MCF 10A (cell line): ENCODE measurements around the gene DESI2. TPM values are rescaled to one million over a fixed set of nuclear protein-coding genes. Genes with fewer than 3 reads are reported as not detected.

Experiments used
- Bru-seq: library from RNA; stranded (reverse); fragments of 400-500 nt; gene quantifications from one replicate; lab custom pipeline; 2021; lab: Mats Ljungman, UMichigan
- BruChase-seq, 2 experiments: library from RNA; stranded (reverse); fragments of 400-500 nt; gene quantifications; one replicate each; lab custom pipeline; 2021; lab: Mats Ljungman, UMichigan
- BruUV-seq: library from RNA; stranded (reverse); fragments of 400-500 nt; replicated peaks from 2 replicates; lab custom pipeline; 2021; lab: Mats Ljungman, UMichigan
- CTCF ChIA-PET: fragments of 300-600 bp; sonication (Branson Sonifier 250); formaldehyde crosslinking; extraction: SDS; loops from one replicate; lab custom pipeline; 2021; ENCODE audit warnings: antibody characterized with exemption, inconsistent platforms; lab: Yijun Ruan, JAX
- POLR2A ChIA-PET: fragments of 300-600, 350-650 bp; sonication (Branson Sonifier 250); formaldehyde crosslinking; extraction: SDS; loops from one replicate; lab custom pipeline; 2020; ENCODE audit warnings: antibody characterized with exemption, inconsistent platforms; lab: Yijun Ruan, JAX
- DNase-seq: peaks from one replicate; pipeline ENCODE4 v3.0.0-alpha.2; 2018; ENCODE audit not compliant: unreplicated experiment
- H3K27ac Mint-ChIP-seq: one replicate; pipeline ENCODE4 v1.8.0; 2022; ENCODE audit warnings: mild to moderate bottlenecking, low read depth, mixed read lengths; ENCODE audit not compliant: unreplicated experiment
- H3K27me3 Mint-ChIP-seq: one replicate; pipeline ENCODE4 v1.8.0; 2022; ENCODE audit warnings: mixed read lengths; ENCODE audit not compliant: insufficient read depth, unreplicated experiment
- H3K36me3 Mint-ChIP-seq: one replicate; pipeline ENCODE4 v1.8.0; 2022; ENCODE audit warnings: mild to moderate bottlenecking, moderate library complexity, mixed read lengths; ENCODE audit not compliant: insufficient read depth, unreplicated experiment
- H3K4me1 Mint-ChIP-seq: one replicate; pipeline ENCODE4 v1.8.0; 2022; ENCODE audit warnings: mixed read lengths; ENCODE audit not compliant: insufficient read depth, unreplicated experiment
- H3K4me3 Mint-ChIP-seq: one replicate; pipeline ENCODE4 v1.8.0; 2022; ENCODE audit warnings: mild to moderate bottlenecking, moderate library complexity, mixed read lengths; ENCODE audit not compliant: unreplicated experiment
- H3K9me3 Mint-ChIP-seq: one replicate; pipeline ENCODE4 v1.8.0; 2022; ENCODE audit warnings: mixed read lengths; ENCODE audit not compliant: unreplicated experiment
- intact Hi-C: fragments of 100-400 bp; cut with micrococcal nuclease; formaldehyde crosslinking; loops from 2 replicates; pipeline ENCODE4 v1.14.1; 2022
- long read RNA-seq: library from polyadenylated mRNA; stranded (forward); transcript quantifications from one replicate; pipeline ENCODE4 v2.0.0, GENCODE V29; 2022
- total RNA-seq: library from RNA; stranded (reverse); gene quantifications from 2 replicates; pipeline ENCODE4 v1.2.3, GENCODE V29; 2022
- TF ChIP-seq, protein P1 (sequence below): fragments of 200-600 bp; IDR thresholded peaks from one replicate; pipeline ENCODE4 v1.8.0; 2022; ENCODE audit warnings: antibody characterized with exemption, mild to moderate bottlenecking; ENCODE audit not compliant: unreplicated experiment

The DESI2 gene
- total RNA-seq (99.0 and 101 TPM in 2 replicates), Bru-seq, nascent RNA (percentile 94 among the genes with signal in this experiment), BruChase-seq, experiment 1, labeled RNA remaining after a 6-hour chase (percentile 96 among the genes with signal in this experiment), BruChase-seq, experiment 2, labeled RNA remaining after a 2-hour chase (percentile 93 among the genes with signal in this experiment)
- long read RNA-seq, full-length matches to known transcripts, result 204 of 312 reads
- long read RNA-seq, partial matches to known transcripts, result 26 of 312 reads
- long read RNA-seq, other reads (novel, unspliced or antisense), result 82 of 312 reads

DNA sequence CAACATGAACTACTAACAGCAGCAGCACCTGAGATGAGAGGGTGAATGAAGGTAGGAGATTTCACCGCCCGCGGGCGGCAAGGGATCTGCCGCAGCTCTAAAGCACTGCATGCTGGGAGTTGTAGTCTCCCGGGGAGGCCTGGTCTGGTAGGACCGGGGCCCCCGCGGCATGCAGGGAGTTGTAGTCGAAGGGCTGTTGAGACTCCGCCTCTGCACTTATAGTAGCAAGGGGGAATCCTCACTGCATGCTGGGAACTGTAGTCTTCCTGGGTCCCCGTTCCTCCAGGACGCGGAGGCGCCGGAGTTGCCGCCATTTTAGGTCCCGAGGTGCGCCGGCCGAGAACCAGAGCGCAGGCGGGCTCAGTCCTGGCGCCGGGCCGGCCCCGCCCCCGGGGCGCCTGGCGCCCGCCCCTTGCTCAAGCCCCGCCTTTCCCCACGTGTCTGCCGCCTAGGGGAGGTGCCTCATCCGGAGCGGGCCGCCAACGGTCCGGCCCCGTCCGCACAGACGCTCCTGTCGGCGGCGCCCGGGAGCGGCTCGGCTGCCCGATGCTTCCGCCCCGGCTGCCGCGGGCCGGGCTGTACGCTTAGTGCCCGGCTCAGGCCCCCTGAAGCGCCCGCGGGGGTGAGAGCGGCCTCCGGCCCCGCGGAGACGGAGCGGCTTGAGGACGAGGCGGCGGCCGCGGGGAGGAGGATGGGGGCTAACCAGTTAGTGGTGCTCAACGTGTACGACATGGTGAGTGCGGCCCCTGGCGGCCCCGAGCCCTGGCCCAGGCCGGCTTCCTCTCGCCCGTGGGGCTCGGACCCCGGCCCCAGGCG lies at the start of gene DESI2:
Gene DESI2, plus strand, starts transcription at position 504 of the 816 bp plus-strand sequence. Its CDS starts 188 bp downstream, at position 692.
- Mint-ChIP-seq H3K9me3 (no peaks in the 10 kb centered on the region), H3K36me3 (peaks cover 12% of the 10 kb centered on the region), H3K27ac (peak within 1 kb of the TSS; percentile 63), H3K27me3 (no peaks in the 10 kb centered on the region), H3K4me1 (peaks cover 17% of the 10 kb centered on the region), H3K4me3 (no peak within 1 kb of the TSS)
- TF ChIP-seq, protein P1, sequence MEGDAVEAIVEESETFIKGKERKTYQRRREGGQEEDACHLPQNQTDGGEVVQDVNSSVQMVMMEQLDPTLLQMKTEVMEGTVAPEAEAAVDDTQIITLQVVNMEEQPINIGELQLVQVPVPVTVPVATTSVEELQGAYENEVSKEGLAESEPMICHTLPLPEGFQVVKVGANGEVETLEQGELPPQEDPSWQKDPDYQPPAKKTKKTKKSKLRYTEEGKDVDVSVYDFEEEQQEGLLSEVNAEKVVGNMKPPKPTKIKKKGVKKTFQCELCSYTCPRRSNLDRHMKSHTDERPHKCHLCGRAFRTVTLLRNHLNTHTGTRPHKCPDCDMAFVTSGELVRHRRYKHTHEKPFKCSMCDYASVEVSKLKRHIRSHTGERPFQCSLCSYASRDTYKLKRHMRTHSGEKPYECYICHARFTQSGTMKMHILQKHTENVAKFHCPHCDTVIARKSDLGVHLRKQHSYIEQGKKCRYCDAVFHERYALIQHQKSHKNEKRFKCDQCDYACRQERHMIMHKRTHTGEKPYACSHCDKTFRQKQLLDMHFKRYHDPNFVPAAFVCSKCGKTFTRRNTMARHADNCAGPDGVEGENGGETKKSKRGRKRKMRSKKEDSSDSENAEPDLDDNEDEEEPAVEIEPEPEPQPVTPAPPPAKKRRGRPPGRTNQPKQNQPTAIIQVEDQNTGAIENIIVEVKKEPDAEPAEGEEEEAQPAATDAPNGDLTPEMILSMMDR, result peak; percentile 86
- BruUV-seq, result no TSS peak
- POLR2A ChIA-PET, result interaction anchor here (0.6 to 7.2 kb wide), 45 partner anchors 10 to 1926 kb away, joined by 3 to 82 read pairs (median 4); partner anchors contain the start of genes ADSS2, COX20 and HNRNPU
- CTCF ChIA-PET, result interaction anchor here (0.6 to 2.5 kb wide), 23 partner anchors 9 to 1802 kb away, joined by 3 to 16 read pairs (median 4); no protein-coding TSS in a partner anchor
- DNase-seq, result peak; percentile 100
- intact Hi-C loops, result loop anchor here (1.0 to 10.0 kb wide), 7 partner anchors 50 to 378 kb away; partner anchors contain the start of gene COX20

DNA sequence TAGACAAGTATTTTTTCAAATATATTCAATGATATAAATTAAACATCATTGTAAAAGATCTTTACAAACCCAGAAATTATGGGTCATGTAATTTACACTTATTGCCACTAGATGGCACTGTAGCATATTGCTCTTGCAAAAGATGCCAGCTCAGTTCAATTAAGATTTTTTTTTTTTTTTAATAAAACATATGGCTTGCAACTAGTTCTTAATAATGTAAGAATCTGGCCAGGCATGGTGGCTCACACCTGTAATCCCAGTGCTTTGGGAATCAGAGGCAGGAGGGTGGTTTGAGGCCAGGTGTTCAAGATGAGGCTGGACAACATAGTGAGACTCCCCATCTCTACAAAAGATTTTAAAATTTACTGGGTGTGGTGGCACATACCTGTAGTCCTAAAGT lies 49.4 kb upstream of the DESI2 start:
- TF ChIP-seq, protein P1, result peak; percentile 95
- ChIA-PET CTCF (interaction anchor here (0.6 to 4.9 kb wide), 65 partner anchors 8 to 1983 kb away, joined by 3 to 494 read pairs (median 5); partner anchors contain the start of genes DESI2, HNRNPU and TFB2M), POLR2A (interaction anchor here (0.6 to 3.2 kb wide), 14 partner anchors 43 to 259 kb away, joined by 3 to 32 read pairs (median 3); no protein-coding TSS in a partner anchor)
- Mint-ChIP-seq H3K4me3 (no peak overlapping the region), H3K27me3 (no peaks in the 10 kb centered on the region), H3K9me3 (no peaks in the 10 kb centered on the region), H3K27ac (no peak overlapping the region), H3K4me1 (peaks cover 12% of the 10 kb centered on the region), H3K36me3 (no peaks in the 10 kb centered on the region)
- peak; percentile 61 for DNase-seq
- intact Hi-C loops, result loop anchor here (1.0 to 10.0 kb wide), 6 partner anchors 49 to 439 kb away; no protein-coding TSS in a partner anchor
- no TSS peak for BruUV-seq

DNA sequence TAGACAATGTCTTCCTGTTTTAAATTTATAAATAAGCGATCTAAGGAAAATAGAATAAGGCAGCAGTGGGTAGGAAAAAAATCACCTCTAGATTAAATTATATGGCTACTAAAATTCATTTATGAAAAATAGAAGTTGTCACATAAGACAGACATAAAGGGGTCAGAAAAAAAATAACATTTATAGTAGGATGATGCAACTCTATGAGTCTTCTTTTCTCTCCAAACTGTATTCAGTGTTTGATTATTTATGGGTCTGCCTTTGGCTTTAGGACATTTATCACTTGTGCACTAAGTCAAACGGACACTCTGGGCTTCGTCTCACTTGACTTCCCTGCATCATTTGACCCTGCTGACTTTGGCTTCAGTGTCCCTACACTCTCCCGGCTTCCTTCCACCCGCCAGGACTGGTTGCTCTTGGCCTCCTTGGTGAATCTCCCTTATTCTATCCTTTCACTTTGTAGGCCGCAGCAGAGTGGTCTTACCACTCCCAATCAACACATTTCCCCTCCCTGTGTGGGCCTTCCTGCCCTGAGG lies 47.0 kb upstream of the DESI2 start:
- TF ChIP-seq, protein P1, result no peak
- Mint-ChIP-seq H3K4me1 (no peaks in the 10 kb centered on the region), H3K27ac (no peak overlapping the region), H3K4me3 (no peak overlapping the region), H3K9me3 (no peaks in the 10 kb centered on the region), H3K36me3 (no peaks in the 10 kb centered on the region), H3K27me3 (no peaks in the 10 kb centered on the region)
- intact Hi-C loops, result loop anchor here (10.0 kb wide), 1 partner anchor 331 kb away; no protein-coding TSS in a partner anchor
- CTCF ChIA-PET, result interaction anchor here (0.6 to 4.9 kb wide), 12 partner anchors 12 to 544 kb away, joined by 3 to 494 read pairs (median 18); no protein-coding TSS in a partner anchor
- POLR2A ChIA-PET, result interaction anchor here (1.0 to 3.2 kb wide), 4 partner anchors 48 to 228 kb away, joined by 4 to 32 read pairs (median 10); no protein-coding TSS in a partner anchor
- no TSS peak for BruUV-seq
- DNase-seq, result no peak
